Smooth muscle cell (in vitro differentiated cells): ENCODE data around the gene G0S2. TPM values are rescaled to one million over a fixed set of nuclear protein-coding genes. Genes with fewer than 3 reads are reported as not detected.

Experiments used
- DNase-seq: peaks from one replicate; lab custom pipeline; 2025; ENCODE audit not compliant: unreplicated experiment; lab: John Stamatoyannopoulos, UW
- H2AFZ ChIP-seq: fragments of 200-600 bp; sonication (generic); 2 replicates; pipeline ENCODE4 v1.6.0; 2016; ENCODE audit warnings: antibody characterized with exemption, low read depth, mild to moderate bottlenecking
- H3F3A ChIP-seq: fragments of 200-600 bp; sonication (generic); 2 replicates; pipeline ENCODE4 v1.6.0; 2017; ENCODE audit warnings: antibody characterized with exemption, low read depth
- H3K27ac ChIP-seq: fragments of 200-600 bp; sonication (generic); 2 replicates; pipeline ENCODE4 v1.5.1; 2016; ENCODE audit warnings: low read depth, mild to moderate bottlenecking
- H3K27me3 ChIP-seq: fragments of 200-600 bp; sonication (generic); 2 replicates; pipeline ENCODE4 v1.6.1; 2016; ENCODE audit warnings: low read depth, mild to moderate bottlenecking
- H3K36me3 ChIP-seq: fragments of 200-600 bp; sonication (generic); 2 replicates; pipeline ENCODE4 v1.5.1; 2016; ENCODE audit warnings: low read depth
- H3K4me1 ChIP-seq: fragments of 200-600 bp; sonication (generic); 2 replicates; pipeline ENCODE4 v1.5.1; 2016; ENCODE audit warnings: low read depth
- H3K4me2 ChIP-seq: fragments of 200-600 bp; sonication (generic); 2 replicates; pipeline ENCODE4 v1.6.0; 2016; ENCODE audit warnings: mild to moderate bottlenecking
- H3K4me3 ChIP-seq: fragments of 200-600 bp; sonication (generic); 2 replicates; pipeline ENCODE4 v1.5.1; 2016; ENCODE audit warnings: mild to moderate bottlenecking
- H3K79me2 ChIP-seq: fragments of 200-600 bp; sonication (generic); 2 replicates; pipeline ENCODE4 v1.6.0; 2016; ENCODE audit warnings: low read depth, mild to moderate bottlenecking
- H3K9ac ChIP-seq: fragments of 200-600 bp; sonication (generic); 2 replicates; pipeline ENCODE4 v1.6.0; 2016; ENCODE audit warnings: low read depth
- H3K9me3 ChIP-seq: fragments of 200-600 bp; sonication (generic); replicated peaks from 2 replicates; pipeline ENCODE4 v1.5.1; 2016; ENCODE audit warnings: low read depth
- H4K20me1 ChIP-seq: fragments of 200-600 bp; sonication (generic); 2 replicates; pipeline ENCODE4 v1.6.0; 2016; ENCODE audit warnings: low read depth
- WGBS: methylation state at CpG from one replicate; pipeline ENCODE4 v1.1.7; 2016; ENCODE audit warnings: low lambda C conversion rate; 5-methylcytosine and 5-hydroxymethylcytosine counted together
- polyA plus RNA-seq: library from polyadenylated mRNA; unstranded; fragments of >200 nt; fragmentation: Nextera tagmentation; extraction: Ambion mirVana; gene quantifications from 2 replicates; pipeline ENCODE4 v1.2.1, GENCODE V29; 2016
- total RNA-seq: library from RNA; depleted of rRNA; stranded (reverse); fragments of >200 nt; gene quantifications from 2 replicates; pipeline ENCODE4 v1.2.3, GENCODE V29; 2014
- TF ChIP-seq, protein P1 (sequence below): fragments of 200-600 bp; sonication (generic); IDR thresholded peaks from 2 replicates; pipeline ENCODE4 v1.5.1; 2017; ENCODE audit warnings: borderline replicate concordance, mild to moderate bottlenecking, antibody characterized with exemption; ENCODE audit not compliant: insufficient read depth, poor library complexity, severe bottlenecking

The G0S2 gene
- total and polyA plus RNA-seq, 2 experiments from 2014 or later: 5.7 to 7.6 TPM

DNA sequence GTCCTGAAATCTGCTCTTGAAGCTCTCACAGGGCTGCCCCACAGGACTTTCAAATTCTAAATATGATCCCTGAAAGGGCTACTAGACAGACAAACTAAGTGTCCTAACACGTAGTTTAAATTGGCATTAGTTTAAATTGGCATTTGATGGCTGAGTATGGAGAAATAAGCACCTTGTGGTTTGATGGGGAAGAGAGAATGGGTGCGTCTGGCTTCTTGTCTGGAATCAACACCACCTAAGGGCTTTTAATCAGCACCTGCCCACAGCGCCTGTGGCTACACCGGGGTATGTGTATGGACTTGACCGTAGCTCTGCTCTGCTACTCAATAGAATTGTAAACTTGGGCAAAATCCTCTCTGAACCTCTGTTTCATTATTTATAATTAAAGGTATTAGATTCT is 17.3 kb upstream of the G0S2 start:
- Histone ChIP-seq H3K4me1 (peaks cover 9% of the 10 kb centered on the region), H2AFZ (no peak overlapping the region), H3K9me3 (no peaks in the 10 kb centered on the region), H3K9ac (no peak overlapping the region), H3F3A (no peaks in the 10 kb centered on the region), H3K4me2 (no peak overlapping the region), H3K27me3 (no peaks in the 10 kb centered on the region), H3K4me3 (no peak overlapping the region), H3K79me2 (no peaks in the 10 kb centered on the region), H3K36me3 (no peaks in the 10 kb centered on the region), H3K27ac (no peak overlapping the region), H4K20me1 (no peaks in the 10 kb centered on the region)
- TF ChIP-seq, protein P1, sequence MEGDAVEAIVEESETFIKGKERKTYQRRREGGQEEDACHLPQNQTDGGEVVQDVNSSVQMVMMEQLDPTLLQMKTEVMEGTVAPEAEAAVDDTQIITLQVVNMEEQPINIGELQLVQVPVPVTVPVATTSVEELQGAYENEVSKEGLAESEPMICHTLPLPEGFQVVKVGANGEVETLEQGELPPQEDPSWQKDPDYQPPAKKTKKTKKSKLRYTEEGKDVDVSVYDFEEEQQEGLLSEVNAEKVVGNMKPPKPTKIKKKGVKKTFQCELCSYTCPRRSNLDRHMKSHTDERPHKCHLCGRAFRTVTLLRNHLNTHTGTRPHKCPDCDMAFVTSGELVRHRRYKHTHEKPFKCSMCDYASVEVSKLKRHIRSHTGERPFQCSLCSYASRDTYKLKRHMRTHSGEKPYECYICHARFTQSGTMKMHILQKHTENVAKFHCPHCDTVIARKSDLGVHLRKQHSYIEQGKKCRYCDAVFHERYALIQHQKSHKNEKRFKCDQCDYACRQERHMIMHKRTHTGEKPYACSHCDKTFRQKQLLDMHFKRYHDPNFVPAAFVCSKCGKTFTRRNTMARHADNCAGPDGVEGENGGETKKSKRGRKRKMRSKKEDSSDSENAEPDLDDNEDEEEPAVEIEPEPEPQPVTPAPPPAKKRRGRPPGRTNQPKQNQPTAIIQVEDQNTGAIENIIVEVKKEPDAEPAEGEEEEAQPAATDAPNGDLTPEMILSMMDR: no peak
- WGBS: 71% methylated on average over 5 of the region's 5 CpGs
- no peak for DNase-seq

DNA sequence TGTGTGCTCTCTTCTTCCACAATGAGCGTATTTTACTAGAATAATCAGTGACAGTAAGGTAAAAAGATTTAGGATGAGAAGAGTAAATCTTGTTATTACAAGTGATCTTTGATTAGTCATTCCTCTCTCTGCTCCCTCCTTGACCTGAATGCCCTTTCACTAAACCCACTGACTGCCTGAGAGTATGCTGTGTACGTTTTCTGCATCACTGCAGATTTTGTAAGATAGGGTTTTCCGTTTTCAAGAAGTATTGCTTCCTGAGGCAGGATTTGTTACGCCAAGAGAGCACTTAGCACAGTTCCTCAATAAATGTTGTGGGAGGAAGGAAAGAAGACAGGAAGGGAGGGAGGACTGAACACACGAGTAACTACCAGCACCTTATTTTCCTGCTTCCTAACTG is 15.3 kb upstream of the G0S2 start:
- no peak overlapping the region for H3K27ac ChIP-seq

GRCh38 chr1:209661071-209661470 is 14.1 kb upstream of the G0S2 start:
- TF ChIP-seq, protein P1: no peak
- WGBS: 49% methylated on average over 1 of the region's 1 CpG
- no peaks in the 10 kb centered on the region for H3K9me3 ChIP-seq
- H3K27me3 ChIP-seq: no peaks in the 10 kb centered on the region
- H4K20me1 ChIP-seq: no peaks in the 10 kb centered on the region
- H3K4me1 ChIP-seq: peaks cover 4% of the 10 kb centered on the region
- H3K27ac ChIP-seq: no peak overlapping the region
- no peaks in the 10 kb centered on the region for H3F3A ChIP-seq
- H3K4me2 ChIP-seq: no peak overlapping the region
- no peak overlapping the region for H2AFZ ChIP-seq
- no peaks in the 10 kb centered on the region for H3K79me2 ChIP-seq
- no peak for DNase-seq
- no peaks in the 10 kb centered on the region for H3K36me3 ChIP-seq
- H3K9ac ChIP-seq: no peak overlapping the region
- no peak overlapping the region for H3K4me3 ChIP-seq

More for the DNA sequence above, 15.3 kb upstream of the G0S2 start:
- H3K79me2 ChIP-seq: no peaks in the 10 kb centered on the region
- no peak overlapping the region for H3K4me2 ChIP-seq
- TF ChIP-seq, protein P1: no peak
- no peaks in the 10 kb centered on the region for H3F3A ChIP-seq
- H3K9ac ChIP-seq: no peak overlapping the region
- no peak overlapping the region for H2AFZ ChIP-seq
- WGBS: 37% methylated on average over 5 of the region's 5 CpGs
- DNase-seq: no peak
- H3K27me3 ChIP-seq: no peaks in the 10 kb centered on the region
- H4K20me1 ChIP-seq: no peaks in the 10 kb centered on the region
- H3K4me1 ChIP-seq: peaks cover 4% of the 10 kb centered on the region
- H3K4me3 ChIP-seq: no peak overlapping the region
- H3K9me3 ChIP-seq: no peaks in the 10 kb centered on the region
- no peaks in the 10 kb centered on the region for H3K36me3 ChIP-seq

GRCh38 chr1:209662879-209663327 is 12.3 kb upstream of the G0S2 start:
- Histone ChIP-seq H3K9ac (no peak overlapping the region), H3K9me3 (no peaks in the 10 kb centered on the region), H3K4me3 (no peak overlapping the region), H2AFZ (no peak overlapping the region), H3K4me2 (no peak overlapping the region), H3K79me2 (no peaks in the 10 kb centered on the region), H3K27me3 (no peaks in the 10 kb centered on the region), H3K27ac (no peak overlapping the region), H3K4me1 (peaks cover 4% of the 10 kb centered on the region), H4K20me1 (no peaks in the 10 kb centered on the region), H3F3A (no peaks in the 10 kb centered on the region), H3K36me3 (no peaks in the 10 kb centered on the region)
- DNase-seq: no peak
- TF ChIP-seq, protein P1: no peak
- 96% methylated on average over 3 of the region's 3 CpGs for WGBS
